GM12878 (cell line): Measurements from ENCODE around the gene ARL3. TPM values are rescaled to one million over a fixed set of nuclear protein-coding genes. Genes with fewer than 3 reads are reported as not detected.

ENCODE experiments used
- ATAC-seq: fragments of 200-7000 bp; cut with Tn5 transposase; 3 replicates; pipeline ENCODE4 v1.9.1; 2020; ENCODE audit warnings: mild to moderate bottlenecking, moderate library complexity
- BruUV-seq: library from RNA; stranded (reverse); fragments of 400-500 nt; replicated peaks from 2 replicates; lab custom pipeline; 2021; lab: Mats Ljungman, UMichigan
- CTCF ChIA-PET: fragments of 300-600 bp; sonication (Branson Sonifier 250); formaldehyde crosslinking; extraction: SDS; loops from one replicate; lab custom pipeline; 2021; ENCODE audit warnings: inconsistent platforms; lab: Yijun Ruan, JAX
- POLR2A ChIA-PET: fragments of 350-600 bp; formaldehyde crosslinking; extraction: SDS; loops from one replicate; lab custom pipeline; 2021; ENCODE audit warnings: inconsistent platforms; lab: Charles Lee
- RAD21 ChIA-PET: fragments of 300-600 bp; sonication (Branson Sonifier 250); formaldehyde crosslinking; loops from one replicate; lab custom pipeline; 2023; ENCODE audit warnings: antibody characterized with exemption; ENCODE audit not compliant: unreplicated experiment; lab: Charles Lee
- SMC1A ChIA-PET: fragments of 300-600 bp; sonication (Branson Sonifier 250); formaldehyde crosslinking; loops from one replicate; lab custom pipeline; 2023; ENCODE audit not compliant: unreplicated experiment, uncharacterized antibody; lab: Charles Lee
- DNase-seq: peaks from one replicate; pipeline ENCODE4 v3.0.0-alpha.2; 2011; ENCODE audit warnings: low read depth, low spot score
- FAIRE-seq: peaks from 3 replicates; lab custom pipeline; 2011; peaks lifted over from hg19 to GRCh38; lab: Jason Lieb, UNC
- H2AFZ ChIP-seq: 2 replicates; pipeline ENCODE4 v1.6.0; 2011; ENCODE audit warnings: low read depth, low read length, control low read depth; ENCODE audit not compliant: control insufficient read depth
- H3K27ac ChIP-seq: 2 replicates; pipeline ENCODE4 v1.5.1; 2011; ENCODE audit warnings: control low read depth; ENCODE audit not compliant: control insufficient read depth, insufficient read depth
- H3K27me3 ChIP-seq, 2 experiments: replicated peaks in 1 of 2; 2 replicates each; pipeline versions ENCODE4 v1.6.0 to v1.6.1; 2011; ENCODE audit warnings: low read length in 1 of 2; ENCODE audit not compliant: control insufficient read depth in 2 of 2, insufficient read depth in 2 of 2
- H3K36me3 ChIP-seq, 2 experiments: 2 replicates each; pipeline ENCODE4 v1.5.1; 2011; ENCODE audit warnings: low read length in 1 of 2; ENCODE audit not compliant: control insufficient read depth in 2 of 2, insufficient read depth in 2 of 2
- H3K4me1 ChIP-seq: 2 replicates; pipeline ENCODE4 v1.6.1; 2011; ENCODE audit warnings: mild to moderate bottlenecking, low read length, moderate library complexity, mixed read lengths; ENCODE audit not compliant: control insufficient read depth, insufficient read depth
- H3K4me2 ChIP-seq: 2 replicates; pipeline ENCODE4 v1.6.0; 2011; ENCODE audit warnings: control low read depth; ENCODE audit not compliant: control insufficient read depth, insufficient read depth
- H3K4me3 ChIP-seq: fragments of 200-600 bp; sonication (generic); 2 replicates; pipeline ENCODE4 v1.5.1; 2016
- H3K79me2 ChIP-seq: 2 replicates; pipeline ENCODE4 v1.6.0; 2011; ENCODE audit warnings: low read length; ENCODE audit not compliant: control insufficient read depth, insufficient read depth
- H3K9ac ChIP-seq: 2 replicates; pipeline ENCODE4 v1.8.0; 2011; ENCODE audit warnings: low read length, control low read depth, mixed read lengths; ENCODE audit not compliant: control insufficient read depth, insufficient read depth
- H3K9me3 ChIP-seq: replicated peaks from 3 replicates; pipeline ENCODE4 v1.5.1; 2011; ENCODE audit warnings: mild to moderate bottlenecking, low read length; ENCODE audit not compliant: control insufficient read depth, insufficient read depth
- H4K20me1 ChIP-seq: 2 replicates; pipeline ENCODE4 v1.6.0; 2011; ENCODE audit not compliant: control insufficient read depth, insufficient read depth
- DPF2 ChIP-seq: fragments of 450-650 bp; IDR thresholded peaks from 2 replicates; pipeline ENCODE4 v1.6.1; 2017; ENCODE audit warnings: mild to moderate bottlenecking
- FOXK2 ChIP-seq: fragments of 450-650 bp; IDR thresholded peaks from 2 replicates; pipeline ENCODE4 v1.6.1; 2017; ENCODE audit warnings: mild to moderate bottlenecking, moderate library complexity
- POU2F2 ChIP-seq: IDR thresholded peaks from 3 replicates; pipeline ENCODE4 v1.6.1; 2011; ENCODE audit warnings: low read depth, mild to moderate bottlenecking, low read length, borderline replicate concordance
- WGBS: methylation state at CpG from one replicate; pipeline ENCODE4 v1.1.6; 2016; ENCODE audit warnings: low lambda C conversion rate; ENCODE audit not compliant: insufficient replicate concordance, insufficient coverage; ENCODE audit errors: missing lambda C conversion rate; 5-methylcytosine and 5-hydroxymethylcytosine counted together
- in situ Hi-C: fragments of 300-500 bp; cut with MboI; formaldehyde crosslinking; loops from 9 replicates; pipeline ENCODE4 v1.14.3; 2018; ENCODE audit warnings: mixed read lengths
- intact Hi-C: fragments of 100-400 bp; cut with micrococcal nuclease; formaldehyde crosslinking; loops from one replicate; pipeline ENCODE4 v1.14.2; 2022; ENCODE audit not compliant: unreplicated experiment
- polyA plus RNA-seq, 11 experiments: library from polyadenylated mRNA; depleted of rRNA in 4 of 11; unstranded in 6 of 11; stranded (reverse) in 5 of 11; fragments of >200 nt; fragmentation: Nextera tagmentation in 4 of 11; fragmentation: Illumina TruSeq in 1 of 11; extraction: Ambion mirVana in 4 of 11; extraction: Trizol in 1 of 11; gene quantifications; 1 replicate in 1 of 11; 2 replicates in 10 of 11; pipeline versions ENCODE4 v1.2.1 to v1.2.3, GENCODE V29; 2011 to 2016; ENCODE audit warnings: inconsistent platforms in 2 of 11, missing spikeins in 2 of 11, low read depth in 1 of 11
- total RNA-seq, 4 experiments: library from RNA; depleted of rRNA in 3 of 4; stranded (reverse); fragments of >200 nt in 3 of 4; fragmentation: Illumina TruSeq in 1 of 4; extraction: Trizol in 1 of 4; gene quantifications; 2 replicates each; pipeline versions ENCODE4 v1.2.1 to v1.2.3, GENCODE V29; 2013 to 2021
- TF ChIP-seq, protein P1 (sequence below): fragments of 450-650 bp; IDR thresholded peaks from 2 replicates; pipeline ENCODE4 v1.6.1; 2017; ENCODE audit warnings: mild to moderate bottlenecking
- TF ChIP-seq, protein P2 (sequence below): fragments of 450-650 bp; IDR thresholded peaks from 2 replicates; pipeline ENCODE4 v1.6.1; 2014; ENCODE audit warnings: mild to moderate bottlenecking
- TF ChIP-seq, protein P3 (sequence below): fragments of 450-650 bp; IDR thresholded peaks from 2 replicates; pipeline ENCODE4 v1.6.1; 2017; ENCODE audit warnings: antibody characterized with exemption, mild to moderate bottlenecking, moderate library complexity

Gene ARL3
- total and polyA plus RNA-seq, 10 of the 15 experiments (the other 5 are each of a cell fraction or from before 2014, with no cell fraction given), result 4.9 to 26.1 (median 11.0) TPM

DNA sequence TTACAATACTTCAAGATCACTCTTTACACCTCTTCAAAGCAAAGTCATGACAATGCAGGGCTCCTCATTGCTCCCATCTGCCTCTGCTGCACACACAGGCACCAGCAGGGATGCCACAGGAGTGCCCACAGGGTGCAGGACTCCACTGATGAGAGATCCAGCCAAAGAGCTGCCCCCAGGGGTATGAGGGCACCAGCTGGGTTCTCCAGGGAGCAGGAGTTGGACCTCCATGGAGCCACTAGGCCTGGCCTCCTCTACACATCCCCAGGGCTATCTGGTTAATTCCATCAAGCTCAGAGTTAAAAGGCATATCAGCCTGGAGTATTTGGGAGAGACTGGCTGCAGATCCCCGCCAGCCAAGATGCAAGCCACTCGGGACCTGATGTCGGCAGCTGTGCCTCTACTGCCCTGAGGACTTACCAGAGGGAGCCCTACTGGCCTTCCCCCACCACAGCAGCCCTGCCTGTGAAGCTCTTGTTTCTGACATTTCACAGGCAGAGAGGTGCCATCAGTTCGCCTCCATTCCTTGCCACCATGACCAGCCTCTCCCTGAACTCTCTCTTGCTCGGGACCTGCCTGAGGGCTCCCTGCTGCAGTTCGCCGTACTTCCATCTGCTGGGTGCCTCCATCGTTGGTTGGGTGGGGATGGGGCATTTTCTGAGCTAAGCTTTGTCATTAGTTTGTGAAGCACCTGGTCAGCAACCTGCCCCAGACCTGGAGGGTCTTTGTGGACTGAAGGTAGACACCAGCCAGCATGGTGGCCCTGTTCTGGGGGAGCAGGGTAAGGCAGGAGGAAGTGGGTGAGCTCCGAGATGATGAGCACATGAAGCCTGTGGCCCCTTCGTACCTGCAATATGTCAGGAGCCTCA is 82.4 kb downstream of the ARL3 start:
- no peaks in the 10 kb centered on the region for H3K79me2 ChIP-seq
- H4K20me1 ChIP-seq, result no peaks in the 10 kb centered on the region
- ChIA-PET SMC1A (interaction anchor here (0.9 to 1.1 kb wide), 3 partner anchors 9 to 42 kb away, joined by 3 to 4 read pairs (median 3); no protein-coding TSS in a partner anchor), CTCF (interaction anchor here (0.8 to 1.2 kb wide), 6 partner anchors 15 to 128 kb away, joined by 3 to 5 read pairs (median 3); partner anchors contain the start of gene SUFU), POLR2A (interaction anchor here (0.5 to 1.2 kb wide), 3 partner anchors 10 to 15 kb away, joined by 3 to 5 read pairs (median 4); no protein-coding TSS in a partner anchor), RAD21 (interaction anchor here (0.7 to 1.1 kb wide), 5 partner anchors 13 to 48 kb away, joined by 3 read pairs; no protein-coding TSS in a partner anchor)
- DNase-seq, result no peak
- in situ Hi-C loops, result no loop called here
- H3K4me2 ChIP-seq, result no peak overlapping the region
- no peak for ATAC-seq
- no peak overlapping the region for H3K4me3 ChIP-seq
- intact Hi-C loops, result no loop called here
- no peak for FAIRE-seq
- H3K27me3 ChIP-seq, result no peaks in the 10 kb centered on the region
- no peaks in the 10 kb centered on the region; a peak in 1 of 4 replicates for H3K36me3 ChIP-seq
- H2AFZ ChIP-seq, result no peak overlapping the region
- no TSS peak for BruUV-seq
- no peak overlapping the region for H3K27ac ChIP-seq
- WGBS, result 87% methylated on average over 10 of the region's 10 CpGs
- no peak overlapping the region for H3K9ac ChIP-seq
- no peaks in the 10 kb centered on the region for H3K4me1 ChIP-seq
- H3K9me3 ChIP-seq, result no peaks in the 10 kb centered on the region
- TF ChIP-seq POU2F2 (no peak), FOXK2 (no peak), DPF2 (no peak)
- TF ChIP-seq, protein P1, sequence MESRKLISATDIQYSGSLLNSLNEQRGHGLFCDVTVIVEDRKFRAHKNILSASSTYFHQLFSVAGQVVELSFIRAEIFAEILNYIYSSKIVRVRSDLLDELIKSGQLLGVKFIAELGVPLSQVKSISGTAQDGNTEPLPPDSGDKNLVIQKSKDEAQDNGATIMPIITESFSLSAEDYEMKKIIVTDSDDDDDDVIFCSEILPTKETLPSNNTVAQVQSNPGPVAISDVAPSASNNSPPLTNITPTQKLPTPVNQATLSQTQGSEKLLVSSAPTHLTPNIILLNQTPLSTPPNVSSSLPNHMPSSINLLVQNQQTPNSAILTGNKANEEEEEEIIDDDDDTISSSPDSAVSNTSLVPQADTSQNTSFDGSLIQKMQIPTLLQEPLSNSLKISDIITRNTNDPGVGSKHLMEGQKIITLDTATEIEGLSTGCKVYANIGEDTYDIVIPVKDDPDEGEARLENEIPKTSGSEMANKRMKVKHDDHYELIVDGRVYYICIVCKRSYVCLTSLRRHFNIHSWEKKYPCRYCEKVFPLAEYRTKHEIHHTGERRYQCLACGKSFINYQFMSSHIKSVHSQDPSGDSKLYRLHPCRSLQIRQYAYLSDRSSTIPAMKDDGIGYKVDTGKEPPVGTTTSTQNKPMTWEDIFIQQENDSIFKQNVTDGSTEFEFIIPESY, result no peak
- TF ChIP-seq, protein P2, sequence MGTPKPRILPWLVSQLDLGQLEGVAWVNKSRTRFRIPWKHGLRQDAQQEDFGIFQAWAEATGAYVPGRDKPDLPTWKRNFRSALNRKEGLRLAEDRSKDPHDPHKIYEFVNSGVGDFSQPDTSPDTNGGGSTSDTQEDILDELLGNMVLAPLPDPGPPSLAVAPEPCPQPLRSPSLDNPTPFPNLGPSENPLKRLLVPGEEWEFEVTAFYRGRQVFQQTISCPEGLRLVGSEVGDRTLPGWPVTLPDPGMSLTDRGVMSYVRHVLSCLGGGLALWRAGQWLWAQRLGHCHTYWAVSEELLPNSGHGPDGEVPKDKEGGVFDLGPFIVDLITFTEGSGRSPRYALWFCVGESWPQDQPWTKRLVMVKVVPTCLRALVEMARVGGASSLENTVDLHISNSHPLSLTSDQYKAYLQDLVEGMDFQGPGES, result no peak
- TF ChIP-seq, protein P3, sequence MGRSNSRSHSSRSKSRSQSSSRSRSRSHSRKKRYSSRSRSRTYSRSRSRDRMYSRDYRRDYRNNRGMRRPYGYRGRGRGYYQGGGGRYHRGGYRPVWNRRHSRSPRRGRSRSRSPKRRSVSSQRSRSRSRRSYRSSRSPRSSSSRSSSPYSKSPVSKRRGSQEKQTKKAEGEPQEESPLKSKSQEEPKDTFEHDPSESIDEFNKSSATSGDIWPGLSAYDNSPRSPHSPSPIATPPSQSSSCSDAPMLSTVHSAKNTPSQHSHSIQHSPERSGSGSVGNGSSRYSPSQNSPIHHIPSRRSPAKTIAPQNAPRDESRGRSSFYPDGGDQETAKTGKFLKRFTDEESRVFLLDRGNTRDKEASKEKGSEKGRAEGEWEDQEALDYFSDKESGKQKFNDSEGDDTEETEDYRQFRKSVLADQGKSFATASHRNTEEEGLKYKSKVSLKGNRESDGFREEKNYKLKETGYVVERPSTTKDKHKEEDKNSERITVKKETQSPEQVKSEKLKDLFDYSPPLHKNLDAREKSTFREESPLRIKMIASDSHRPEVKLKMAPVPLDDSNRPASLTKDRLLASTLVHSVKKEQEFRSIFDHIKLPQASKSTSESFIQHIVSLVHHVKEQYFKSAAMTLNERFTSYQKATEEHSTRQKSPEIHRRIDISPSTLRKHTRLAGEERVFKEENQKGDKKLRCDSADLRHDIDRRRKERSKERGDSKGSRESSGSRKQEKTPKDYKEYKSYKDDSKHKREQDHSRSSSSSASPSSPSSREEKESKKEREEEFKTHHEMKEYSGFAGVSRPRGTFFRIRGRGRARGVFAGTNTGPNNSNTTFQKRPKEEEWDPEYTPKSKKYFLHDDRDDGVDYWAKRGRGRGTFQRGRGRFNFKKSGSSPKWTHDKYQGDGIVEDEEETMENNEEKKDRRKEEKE, result no peak
